Measurements from ENCODE around the gene PCSK2. TPM values are rescaled to one million over a fixed set of nuclear protein-coding genes. Genes with fewer than 3 reads are reported as not detected.
"Not testable (repeated sequence)": the region's sequence is repeated elsewhere in the genome, so short reads cannot be mapped to it uniquely, and the experiment has no call there.

PCSK2 gene
- total RNA-seq, 1 donor from 2014 or later, result not detected

DNA sequence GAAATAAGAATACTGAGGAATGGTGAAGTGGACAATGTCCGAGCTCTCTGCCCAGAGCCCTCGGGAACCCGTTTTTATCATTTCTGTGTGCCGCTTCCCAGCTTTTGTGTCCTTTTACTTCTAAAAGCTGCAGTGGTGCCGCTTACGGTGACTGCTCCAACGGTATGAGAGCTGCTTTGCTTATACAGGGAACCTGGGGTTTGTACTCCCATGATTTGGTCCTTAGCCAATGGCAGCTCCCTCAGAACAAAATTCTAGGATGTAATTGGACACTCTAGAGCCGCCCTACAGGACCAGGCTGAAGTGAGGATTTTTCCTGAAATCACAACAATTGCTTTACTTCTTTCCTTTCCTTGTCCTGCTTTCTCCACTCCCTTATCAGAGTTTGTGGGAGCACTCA lies 24.2 kb upstream of the PCSK2 start:
- no peak overlapping the region for H3K4me3 ChIP-seq (ENCODE audit: low read depth, low read length)
- no peak for DNase-seq (ENCODE audit: low read depth)
- TF ChIP-seq, protein P1, sequence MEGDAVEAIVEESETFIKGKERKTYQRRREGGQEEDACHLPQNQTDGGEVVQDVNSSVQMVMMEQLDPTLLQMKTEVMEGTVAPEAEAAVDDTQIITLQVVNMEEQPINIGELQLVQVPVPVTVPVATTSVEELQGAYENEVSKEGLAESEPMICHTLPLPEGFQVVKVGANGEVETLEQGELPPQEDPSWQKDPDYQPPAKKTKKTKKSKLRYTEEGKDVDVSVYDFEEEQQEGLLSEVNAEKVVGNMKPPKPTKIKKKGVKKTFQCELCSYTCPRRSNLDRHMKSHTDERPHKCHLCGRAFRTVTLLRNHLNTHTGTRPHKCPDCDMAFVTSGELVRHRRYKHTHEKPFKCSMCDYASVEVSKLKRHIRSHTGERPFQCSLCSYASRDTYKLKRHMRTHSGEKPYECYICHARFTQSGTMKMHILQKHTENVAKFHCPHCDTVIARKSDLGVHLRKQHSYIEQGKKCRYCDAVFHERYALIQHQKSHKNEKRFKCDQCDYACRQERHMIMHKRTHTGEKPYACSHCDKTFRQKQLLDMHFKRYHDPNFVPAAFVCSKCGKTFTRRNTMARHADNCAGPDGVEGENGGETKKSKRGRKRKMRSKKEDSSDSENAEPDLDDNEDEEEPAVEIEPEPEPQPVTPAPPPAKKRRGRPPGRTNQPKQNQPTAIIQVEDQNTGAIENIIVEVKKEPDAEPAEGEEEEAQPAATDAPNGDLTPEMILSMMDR (conservative IDR thresholded peaks at IDR 0.05; ENCODE audit: low read depth, low read length), result no peak

DNA sequence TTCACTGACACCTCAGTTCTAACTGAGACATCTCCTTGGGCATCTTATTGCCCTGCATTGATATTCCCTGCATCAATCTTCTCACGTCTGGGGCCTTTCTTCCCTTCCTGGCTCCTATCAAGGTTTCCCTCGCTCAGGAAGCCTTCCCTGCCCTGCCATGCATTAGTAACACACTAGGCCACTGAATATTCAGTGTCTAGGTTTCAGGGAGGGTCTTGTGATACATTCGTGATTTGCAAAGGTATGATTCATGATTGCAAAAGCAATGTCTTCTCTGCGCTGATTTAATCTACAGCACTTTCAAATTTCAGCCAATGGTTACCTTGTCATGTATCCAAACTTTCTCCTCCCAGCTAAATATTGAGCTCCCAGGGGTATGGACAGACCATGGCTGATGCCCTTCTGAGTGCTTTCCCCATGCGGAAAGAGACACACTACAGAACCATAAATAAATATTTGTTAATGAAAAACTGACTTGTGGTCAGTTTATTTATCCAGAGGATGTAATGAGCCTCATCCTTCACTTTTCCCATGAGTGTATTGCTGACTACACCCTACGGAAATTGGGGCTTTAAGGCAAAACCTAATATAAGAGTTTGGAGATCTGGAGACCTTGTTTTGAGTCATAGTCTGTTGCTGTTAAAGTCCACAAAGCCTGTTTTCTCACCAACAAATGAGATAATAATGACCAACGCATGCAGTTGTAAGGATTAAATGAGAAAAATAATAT lies 21.6 kb upstream of the PCSK2 start:
- H3K4me3 ChIP-seq (ENCODE audit: low read depth, low read length), result no peak overlapping the region
- DNase-seq (ENCODE audit: low read depth), result no peak
- TF ChIP-seq, protein P1 (conservative IDR thresholded peaks at IDR 0.05; ENCODE audit: low read depth, low read length), result no peak

DNA sequence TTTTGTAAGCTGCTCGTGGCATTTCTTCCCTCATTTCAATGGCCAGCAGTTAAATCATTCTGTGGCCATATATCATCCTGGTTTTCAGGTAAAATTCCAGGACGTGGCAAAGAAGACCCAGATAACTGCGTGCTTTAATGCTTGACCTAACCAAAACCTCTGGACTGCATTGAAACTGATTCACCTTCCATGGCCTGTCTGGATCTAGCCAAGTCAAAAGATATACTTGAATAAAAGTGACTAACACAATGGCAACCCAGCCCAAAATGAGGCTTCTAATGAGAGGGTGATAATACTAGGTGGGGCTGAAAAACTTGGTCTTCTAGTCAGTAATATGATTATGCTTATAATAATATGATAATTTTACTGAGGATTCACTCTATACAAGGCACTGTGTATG lies 16.5 kb upstream of the PCSK2 start:
- TF ChIP-seq, protein P1 (conservative IDR thresholded peaks at IDR 0.05; ENCODE audit: low read depth, low read length), result no peak
- no peak overlapping the region for H3K4me3 ChIP-seq (ENCODE audit: low read depth, low read length)
- DNase-seq (ENCODE audit: low read depth), result no peak

DNA sequence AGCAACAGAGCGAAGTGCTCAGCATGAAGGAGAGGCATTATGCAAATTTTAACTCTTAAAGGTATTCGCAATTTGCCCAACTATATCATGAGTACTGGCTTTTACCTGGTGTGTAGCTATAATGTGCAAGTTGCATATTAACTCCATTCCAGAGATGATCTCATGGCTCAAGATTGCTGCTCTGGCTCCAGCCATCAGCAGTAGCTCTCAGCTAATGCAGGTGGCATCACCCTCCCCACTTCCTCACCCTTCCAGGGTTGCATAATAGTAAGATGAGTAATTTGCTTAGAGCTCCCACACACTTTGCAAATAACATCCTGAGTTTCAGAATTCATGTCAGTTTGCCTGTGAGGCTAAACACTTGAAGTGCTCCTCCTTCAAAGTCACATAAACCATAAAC lies 15.9 kb upstream of the PCSK2 start:
- no peak overlapping the region for H3K4me3 ChIP-seq (ENCODE audit: low read depth, low read length)
- TF ChIP-seq, protein P1 (conservative IDR thresholded peaks at IDR 0.05; ENCODE audit: low read depth, low read length), result no peak
- peak; percentile 63 for DNase-seq (ENCODE audit: low read depth)

DNA sequence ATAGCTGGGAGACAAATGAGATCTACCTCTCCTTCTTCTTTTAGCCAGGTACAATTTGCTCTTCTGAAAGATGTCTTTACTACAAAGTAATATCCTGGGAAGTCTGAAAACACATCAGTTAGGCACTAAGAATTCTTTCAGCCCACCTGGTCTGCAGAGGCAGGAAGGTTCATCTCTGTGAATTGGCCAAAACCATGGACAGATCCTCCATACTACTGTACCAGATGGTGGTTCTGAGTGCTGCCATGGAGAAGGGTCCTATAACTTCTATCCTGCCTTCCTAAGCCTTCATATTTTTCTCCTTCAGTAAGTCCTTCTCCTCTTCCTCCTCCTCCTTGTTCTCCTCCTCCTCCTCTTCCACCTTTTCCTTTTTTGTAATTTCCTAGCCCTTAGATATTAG lies 11.7 kb upstream of the PCSK2 start:
- no peak for DNase-seq (ENCODE audit: low read depth)
- H3K4me3 ChIP-seq (ENCODE audit: low read depth, low read length), result no peak overlapping the region
- TF ChIP-seq, protein P1 (conservative IDR thresholded peaks at IDR 0.05; ENCODE audit: low read depth, low read length), result no peak

DNA sequence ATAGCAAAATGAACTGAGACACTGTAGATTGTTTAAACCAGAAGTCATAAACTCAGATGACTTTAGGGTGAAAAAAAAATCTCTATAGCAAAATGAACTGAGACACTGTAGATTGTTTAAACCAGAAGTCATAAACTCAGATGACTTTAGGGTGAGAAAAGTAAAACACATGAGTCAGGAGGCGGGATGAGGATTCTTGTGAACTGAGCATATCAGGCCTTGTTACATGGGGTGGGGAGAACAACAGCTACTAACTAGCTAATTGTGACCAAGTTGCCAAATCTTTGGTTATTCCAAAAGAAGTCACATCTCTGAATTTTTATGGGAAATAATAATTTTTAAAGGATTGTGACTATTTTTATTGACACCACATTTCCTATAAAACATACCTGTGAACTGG lies 7.0 kb upstream of the PCSK2 start:
- DNase-seq (ENCODE audit: low read depth); H3K4me3 ChIP-seq (ENCODE audit: low read depth, low read length): not testable (repeated sequence)

DNA sequence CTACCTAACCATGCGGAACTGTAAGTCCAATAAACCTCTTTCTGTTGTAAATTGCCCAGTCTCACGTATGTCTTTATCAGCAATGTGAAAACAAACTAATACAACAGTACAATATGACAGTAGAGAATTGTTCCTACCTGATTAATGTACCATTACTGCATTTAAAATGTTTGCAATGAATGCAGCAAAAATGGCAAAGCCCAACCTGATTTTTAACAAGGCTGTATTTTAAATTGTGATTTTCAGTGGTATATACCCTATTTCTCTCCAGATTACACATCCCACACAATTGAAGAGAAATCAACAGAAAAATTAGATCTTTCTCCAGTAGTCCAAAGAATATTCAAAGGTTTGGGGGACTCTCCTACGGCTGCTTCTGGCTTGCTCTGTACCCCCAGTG lies 3.3 kb upstream of the PCSK2 start:
- TF ChIP-seq, protein P1 (conservative IDR thresholded peaks at IDR 0.05; ENCODE audit: low read depth, low read length), result no peak

More for the DNA sequence above, 3.3 kb upstream of the PCSK2 start:
- no peak for DNase-seq (ENCODE audit: low read depth)
- no peak overlapping the region for H3K4me3 ChIP-seq (ENCODE audit: low read depth, low read length)

All from epithelial cell of proximal tubule (primary cell).